ENCODE data around the gene LMO1.

Gene LMO1

DNA sequence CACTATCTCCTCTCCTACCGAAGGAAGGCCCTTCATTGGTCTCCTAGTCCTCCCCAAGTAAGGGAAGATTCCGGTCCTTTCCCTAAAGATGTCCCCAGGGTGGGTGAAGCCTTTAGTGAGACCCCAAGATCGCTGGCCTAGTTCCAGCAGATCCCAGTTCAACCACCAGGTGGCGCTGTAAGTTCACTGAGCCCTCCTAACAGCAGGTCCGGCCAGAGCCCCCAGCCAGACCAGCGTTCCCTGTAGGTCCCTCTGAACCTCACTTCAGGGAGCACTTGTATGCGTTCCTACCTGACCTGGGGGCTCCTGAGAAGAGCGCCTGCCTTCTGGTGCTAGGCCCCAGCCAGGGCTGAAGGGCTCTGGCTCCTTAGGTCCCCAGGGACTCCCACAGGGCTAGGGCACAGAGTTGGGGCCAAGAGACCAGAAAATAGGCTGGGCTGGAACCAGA, 38.1 kb downstream of the LMO1 start:
- DNase-seq (ENCODE audit: low spot score): peak; percentile 35

DNA sequence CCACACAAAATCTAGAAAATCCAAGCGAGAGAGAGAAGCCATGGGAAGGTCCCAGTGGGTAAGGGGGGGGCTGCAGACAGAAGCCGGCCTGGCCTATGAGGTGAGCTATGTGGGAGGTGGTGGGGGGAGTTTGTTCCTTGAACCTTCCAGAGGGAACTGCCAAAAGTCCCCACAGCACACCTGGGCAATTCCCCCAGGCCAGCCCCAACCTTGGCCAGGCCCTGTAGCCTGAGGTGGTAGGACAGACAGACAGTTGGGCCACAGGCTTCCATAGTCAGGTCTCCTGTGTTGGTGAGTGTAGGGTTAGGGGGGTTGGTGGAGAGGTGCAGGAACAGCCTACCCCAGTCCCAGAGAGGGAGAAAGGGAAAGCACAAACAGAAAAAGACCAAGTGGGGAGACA, 39.0 kb downstream of the LMO1 start:
- DNase-seq (ENCODE audit: low spot score): no peak

DNA sequence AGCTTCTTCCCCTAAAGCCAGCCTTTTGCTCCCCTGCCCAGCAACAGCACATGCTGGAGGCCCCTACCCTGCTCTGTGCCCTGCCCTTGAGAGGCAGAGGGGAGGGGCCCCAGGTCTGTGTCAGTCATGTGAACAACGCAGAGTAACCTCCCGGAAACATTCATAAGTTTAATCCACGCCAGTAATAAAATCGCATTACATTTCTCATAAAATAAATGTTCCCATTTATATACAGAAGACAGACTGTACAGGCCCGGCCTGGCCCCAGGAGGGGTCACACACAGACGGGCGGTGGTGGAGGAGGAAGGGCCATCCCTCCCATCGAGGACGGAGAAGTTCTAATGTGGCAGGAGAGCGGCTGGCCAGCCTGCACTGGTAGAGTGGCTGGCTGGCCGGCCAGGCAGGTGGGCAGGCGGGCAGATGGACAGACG, 39.5 kb downstream of the LMO1 start:
- no peak for DNase-seq (ENCODE audit: low spot score)

DNA sequence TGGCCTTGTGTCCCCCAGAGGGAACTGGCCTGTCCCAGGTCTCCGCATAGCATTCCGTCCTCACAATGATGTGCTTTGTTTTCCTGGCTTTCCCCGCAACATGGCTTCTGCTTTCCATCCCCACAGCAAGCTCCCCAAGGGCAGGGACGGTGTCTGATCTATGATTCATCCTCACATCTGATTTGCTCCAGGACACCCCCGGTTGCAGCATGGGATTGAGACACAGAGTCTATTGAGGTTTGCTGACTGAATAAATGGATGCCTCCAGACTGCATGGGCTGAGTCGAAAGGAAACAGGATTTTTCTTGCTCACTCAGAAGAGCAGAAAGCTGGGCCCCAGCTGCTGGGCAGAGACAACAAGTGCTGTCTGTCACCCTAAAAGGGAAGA, 40.2 kb downstream of the LMO1 start:
- no peak for DNase-seq (ENCODE audit: low spot score)

DNA sequence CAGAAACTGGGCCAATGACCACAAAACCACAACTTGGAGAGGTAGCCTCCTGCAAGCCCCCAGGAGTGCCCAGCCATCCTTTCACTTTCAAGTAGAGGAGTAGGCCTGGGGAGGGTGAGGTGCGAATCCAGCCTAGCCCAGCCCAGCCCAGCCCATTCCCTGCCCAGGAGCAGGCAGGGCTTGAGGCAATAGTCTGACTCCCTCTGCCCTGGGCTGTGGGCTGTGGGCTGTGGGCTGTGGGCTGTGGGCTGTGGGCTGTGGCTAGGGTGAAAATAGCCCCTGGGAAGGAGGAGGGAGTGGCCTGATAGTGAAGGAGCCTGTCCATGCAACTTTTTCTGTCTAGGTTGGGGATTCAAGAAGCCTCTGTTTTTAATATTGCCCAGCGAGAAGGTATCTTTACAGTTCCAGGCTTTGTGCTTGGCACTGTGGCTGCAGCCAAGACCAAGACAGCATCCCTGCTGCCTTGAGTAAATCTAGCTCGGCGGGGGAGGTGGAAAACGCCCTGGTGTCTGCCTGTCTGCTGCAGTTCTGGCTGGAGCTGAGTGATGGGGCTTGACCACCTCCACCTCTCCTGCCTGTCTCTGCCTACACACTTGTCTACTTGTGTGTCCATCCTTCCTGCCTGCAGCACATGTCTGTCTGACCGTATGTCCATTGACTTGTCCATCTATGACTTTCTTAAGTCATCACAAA, 40.7 kb downstream of the LMO1 start:
- DNase-seq (ENCODE audit: low spot score): no peak

DNA sequence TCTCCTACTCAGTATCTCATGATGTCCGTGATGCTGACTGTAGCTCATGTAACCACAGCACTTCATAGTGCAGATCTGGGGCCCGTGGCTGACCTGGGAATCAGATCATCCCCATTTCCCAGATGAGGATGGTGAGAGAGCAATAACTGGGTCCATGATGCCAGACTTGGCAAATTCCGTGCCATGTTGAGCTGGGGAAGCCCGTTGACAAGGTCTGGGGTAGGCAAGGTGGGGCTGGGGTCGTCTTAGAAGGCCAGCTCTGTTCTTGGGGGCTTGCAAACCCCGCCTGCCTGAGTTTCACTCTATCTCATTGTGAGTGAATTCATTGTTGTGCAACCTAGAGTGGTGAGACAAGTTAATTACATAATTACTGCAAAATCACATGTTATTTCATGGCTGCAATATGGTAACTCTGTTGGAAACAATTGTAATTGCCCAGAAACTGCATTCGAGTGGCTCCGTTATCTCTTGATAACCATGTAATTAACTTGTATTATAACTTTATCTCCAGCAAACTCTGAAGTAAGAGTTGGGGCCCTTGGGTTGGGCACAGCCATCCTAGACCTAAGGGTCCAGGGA, 41.7 kb downstream of the LMO1 start:
- DNase-seq (ENCODE audit: low spot score): no peak

DNA sequence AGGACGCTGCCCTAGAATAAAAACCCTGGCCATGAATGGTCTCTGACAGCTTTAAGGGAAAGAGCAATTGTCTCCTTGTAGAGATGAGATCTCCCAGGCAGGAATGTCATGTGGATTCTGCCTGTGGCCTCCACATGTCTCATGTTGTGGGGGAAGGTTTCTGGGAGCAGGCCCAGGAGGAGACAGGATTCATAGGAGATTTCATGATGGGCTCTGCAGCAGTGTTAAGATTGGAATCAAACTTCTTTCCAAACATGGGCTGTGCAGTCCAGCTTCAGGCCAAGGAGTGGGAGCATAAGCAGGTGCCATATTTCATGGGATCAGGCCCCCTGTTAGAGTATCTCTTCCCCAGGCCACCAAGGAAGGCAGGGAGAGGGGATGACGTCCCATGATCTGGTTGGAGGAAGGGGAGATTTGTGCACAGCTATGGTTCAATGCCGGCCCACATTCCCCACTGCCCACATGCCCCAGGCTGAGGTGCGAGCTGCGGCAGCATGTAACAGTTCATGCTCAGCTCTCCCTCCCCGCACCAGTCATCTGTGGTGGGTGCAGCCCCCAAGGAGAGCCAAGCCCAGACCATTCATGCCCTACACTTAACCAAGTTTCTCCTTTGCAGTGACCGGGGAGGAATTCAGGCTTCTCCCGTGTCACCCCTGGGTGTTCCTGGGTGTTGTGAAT, 42.5 kb downstream of the LMO1 start:
- no peak for DNase-seq (ENCODE audit: low spot score)

DNA sequence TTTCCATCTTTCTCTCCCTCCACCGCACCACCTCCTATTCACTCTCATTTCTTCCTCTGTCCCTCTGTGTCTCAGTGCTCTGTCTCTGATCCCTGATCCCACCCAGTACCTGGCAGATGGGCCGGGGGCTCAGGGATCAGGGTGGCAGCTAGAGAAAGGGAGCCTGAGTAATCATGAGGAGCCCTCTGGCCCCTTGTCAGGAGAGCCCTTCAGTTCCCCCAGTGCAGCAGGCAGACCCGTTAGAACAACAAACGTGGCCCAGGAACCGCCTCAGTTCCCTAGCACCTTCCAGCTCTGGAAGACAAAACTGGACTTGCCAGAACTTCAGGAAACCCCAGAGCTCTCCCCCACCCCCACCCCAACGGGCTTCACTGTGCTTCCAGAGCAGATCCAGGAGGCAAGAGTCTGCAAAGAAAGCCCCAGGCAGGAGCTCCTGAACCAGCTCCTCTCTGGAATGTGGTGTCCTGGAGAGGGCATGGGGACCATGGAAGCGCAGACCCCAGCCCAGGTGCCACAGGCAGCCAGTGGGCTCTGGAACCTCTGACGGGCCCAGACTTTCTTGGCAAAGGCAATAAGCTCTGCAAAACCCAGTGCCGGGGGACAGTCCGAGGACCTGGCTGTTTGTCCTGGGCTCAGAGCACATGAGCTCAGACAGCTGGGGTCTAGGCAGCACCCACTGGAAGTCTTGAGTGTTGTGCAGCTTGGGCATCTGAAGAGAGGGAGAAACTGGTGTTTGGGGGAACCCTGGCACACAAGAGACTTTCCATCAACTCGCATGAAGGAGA, 43.2 kb downstream of the LMO1 start:
- DNase-seq (ENCODE audit: low spot score): no peak

DNA sequence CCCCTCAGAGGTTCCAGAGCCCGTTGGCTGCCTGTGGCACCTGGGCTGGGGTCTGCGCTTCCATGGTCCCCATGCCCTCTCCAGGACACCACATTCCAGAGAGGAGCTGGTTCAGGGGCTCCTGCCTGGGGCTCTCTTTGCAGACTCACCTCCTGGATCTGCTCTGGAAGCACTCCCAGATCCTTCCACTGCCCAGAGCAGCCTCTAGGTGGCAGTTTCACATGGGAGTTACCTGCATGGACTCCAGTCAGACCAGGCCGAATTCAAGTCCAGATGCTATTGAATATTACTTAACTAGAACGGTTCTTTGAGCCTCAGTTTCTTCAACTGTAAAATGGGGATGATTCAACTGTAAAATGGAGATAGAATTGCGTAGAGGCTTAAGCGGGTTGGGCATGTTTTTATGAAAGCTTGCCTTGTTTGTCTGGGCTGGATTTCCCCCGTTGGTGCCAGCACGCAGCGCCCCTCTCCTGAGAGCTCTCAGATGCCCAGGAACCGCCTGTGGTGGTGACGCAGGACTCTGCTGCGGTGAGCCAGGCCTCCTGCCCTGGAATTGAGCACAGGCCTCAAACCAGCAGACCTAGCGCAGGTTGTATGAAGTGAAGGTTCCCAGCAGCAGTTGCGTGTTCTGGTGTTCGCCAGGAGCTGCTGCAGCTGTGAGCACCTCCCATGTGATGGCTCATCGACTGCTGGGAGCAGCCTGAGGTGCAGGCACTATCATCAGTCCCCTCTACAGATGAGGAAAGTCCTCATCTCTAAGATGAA, 44.2 kb downstream of the LMO1 start:
- DNase-seq (ENCODE audit: low spot score): peak; percentile 49

DNA sequence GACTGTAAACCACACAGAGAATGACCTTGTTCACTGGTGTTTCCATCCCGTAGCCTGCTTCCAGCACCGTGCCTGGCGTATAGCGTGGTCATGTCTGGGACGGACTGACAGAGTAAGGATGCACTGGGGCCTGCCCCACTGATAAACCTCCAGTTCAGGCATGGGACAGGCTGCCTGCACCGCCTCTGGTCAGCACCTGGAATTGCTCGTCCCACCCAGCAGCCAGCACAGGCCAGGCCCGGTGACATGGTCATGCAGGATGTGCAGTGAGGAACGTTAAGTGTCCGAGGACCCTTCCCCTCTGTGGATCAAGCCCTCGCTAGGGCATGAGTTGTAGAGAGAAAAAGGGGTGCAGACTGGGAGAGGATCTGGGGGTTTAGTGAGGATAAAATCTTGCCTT, 44.8 kb downstream of the LMO1 start:
- DNase-seq (ENCODE audit: low spot score): no peak

DNA sequence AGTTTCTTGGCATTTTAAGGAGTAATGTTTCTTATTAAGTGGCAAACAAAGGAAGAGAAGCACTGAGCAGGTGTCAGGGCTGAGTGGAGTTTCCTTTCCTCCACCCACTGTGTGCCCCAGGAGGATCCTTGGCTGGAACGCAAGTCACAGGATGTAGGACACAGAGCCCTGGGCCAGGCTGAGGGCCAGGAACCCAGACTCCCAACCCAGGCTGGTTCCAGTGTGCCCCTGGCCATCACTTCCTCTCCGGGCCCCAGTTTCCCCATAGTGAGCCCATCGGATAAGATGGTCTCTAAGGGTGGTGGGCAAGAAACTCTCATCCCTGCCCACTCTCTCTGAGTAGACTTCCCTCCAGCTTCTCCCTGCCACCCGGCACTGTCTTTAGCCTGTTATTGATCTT, 45.3 kb downstream of the LMO1 start:
- no peak for DNase-seq (ENCODE audit: low spot score)

DNA sequence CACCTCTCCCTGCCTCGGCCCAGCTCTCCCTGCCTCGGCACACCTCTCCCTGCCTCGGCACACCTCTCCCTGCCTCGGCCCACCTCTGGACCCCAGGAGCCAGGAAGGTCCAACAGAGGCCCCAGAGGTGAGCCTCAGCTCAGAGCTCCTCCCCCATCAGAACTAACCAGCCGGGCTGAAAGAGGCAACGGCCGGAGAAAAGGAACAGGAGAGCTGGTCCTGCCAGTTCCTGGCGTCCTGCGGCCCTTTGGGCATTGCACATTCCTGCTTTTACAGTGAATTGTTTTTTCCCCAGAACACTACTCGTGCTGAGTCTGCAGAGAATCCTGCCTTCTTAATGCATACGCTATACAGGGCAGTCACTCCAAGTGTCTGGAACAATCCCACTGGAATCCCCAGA, 45.8 kb downstream of the LMO1 start:
- DNase-seq (ENCODE audit: low spot score): no peak

DNA sequence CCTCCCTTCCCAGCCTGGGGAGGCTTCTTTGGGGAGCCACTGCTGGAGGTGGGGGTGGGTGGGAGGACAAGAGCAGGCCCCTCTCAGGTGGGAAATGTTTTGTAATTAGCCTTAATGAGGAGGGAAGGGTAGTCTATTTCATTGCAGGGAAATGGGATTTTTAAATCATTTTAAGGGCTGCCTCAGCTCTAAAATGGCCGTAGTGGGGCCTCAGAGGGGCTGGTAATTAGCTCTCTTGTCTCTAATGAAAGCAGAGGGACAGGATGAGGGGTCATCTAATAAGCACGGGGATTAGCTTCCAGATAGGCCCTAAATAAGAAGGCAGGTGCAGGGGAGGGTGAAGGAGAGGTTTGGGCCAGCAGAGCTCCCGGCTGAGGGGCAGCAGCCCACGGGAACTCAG, 46.5 kb downstream of the LMO1 start:
- DNase-seq (ENCODE audit: low spot score): no peak

DNA sequence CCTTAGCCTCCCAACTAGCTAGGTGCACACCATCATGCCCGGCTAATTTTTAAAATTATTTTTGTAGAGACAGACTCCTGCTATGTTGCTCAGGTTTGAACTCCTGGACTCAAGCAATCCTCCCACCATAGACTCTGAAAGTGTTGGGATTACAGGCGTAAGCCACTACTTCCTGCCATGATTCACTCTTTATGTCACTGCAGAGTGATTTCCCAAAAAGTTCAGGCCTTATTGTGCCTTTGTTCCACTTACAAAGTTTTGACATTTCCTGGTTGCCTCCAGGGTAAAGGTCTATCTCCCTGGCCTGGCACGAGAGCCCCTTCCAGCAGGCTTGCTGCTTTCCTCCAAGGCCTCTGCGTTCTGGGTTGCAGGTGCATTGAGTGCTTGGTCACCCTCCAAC, 50.3 kb downstream of the LMO1 start:
- DNase-seq (ENCODE audit: low spot score): no peak

DNA sequence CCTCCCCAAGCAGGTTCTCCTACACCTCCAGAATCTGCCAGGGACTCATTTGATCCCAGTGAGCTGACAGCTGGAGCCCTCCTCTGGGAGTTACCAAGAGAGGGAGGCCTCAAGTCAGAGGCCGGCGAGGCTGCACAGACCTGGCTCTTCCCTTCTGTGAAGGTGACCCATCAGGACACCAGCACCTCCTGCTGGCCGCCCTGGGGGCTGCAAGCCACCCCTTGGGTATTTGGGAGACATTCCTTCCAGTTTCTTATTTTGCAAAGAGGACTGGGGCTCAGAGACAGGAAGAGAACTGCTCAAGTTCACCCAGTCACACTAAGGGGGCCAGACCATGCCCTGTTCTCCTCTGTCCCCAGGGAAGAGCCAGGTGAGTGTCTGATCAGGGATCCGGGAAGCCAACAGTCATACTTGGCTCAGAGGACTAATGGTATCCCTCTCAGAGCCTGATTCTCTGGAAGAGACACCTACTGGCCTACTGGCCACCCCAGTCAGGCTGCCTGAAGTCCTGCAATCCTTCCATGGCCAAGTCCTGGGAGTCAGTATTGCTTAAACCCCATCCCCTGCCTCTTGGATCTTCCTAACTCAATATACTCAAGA, 54.4 kb downstream of the LMO1 start:
- DNase-seq (ENCODE audit: low spot score): no peak

DNA sequence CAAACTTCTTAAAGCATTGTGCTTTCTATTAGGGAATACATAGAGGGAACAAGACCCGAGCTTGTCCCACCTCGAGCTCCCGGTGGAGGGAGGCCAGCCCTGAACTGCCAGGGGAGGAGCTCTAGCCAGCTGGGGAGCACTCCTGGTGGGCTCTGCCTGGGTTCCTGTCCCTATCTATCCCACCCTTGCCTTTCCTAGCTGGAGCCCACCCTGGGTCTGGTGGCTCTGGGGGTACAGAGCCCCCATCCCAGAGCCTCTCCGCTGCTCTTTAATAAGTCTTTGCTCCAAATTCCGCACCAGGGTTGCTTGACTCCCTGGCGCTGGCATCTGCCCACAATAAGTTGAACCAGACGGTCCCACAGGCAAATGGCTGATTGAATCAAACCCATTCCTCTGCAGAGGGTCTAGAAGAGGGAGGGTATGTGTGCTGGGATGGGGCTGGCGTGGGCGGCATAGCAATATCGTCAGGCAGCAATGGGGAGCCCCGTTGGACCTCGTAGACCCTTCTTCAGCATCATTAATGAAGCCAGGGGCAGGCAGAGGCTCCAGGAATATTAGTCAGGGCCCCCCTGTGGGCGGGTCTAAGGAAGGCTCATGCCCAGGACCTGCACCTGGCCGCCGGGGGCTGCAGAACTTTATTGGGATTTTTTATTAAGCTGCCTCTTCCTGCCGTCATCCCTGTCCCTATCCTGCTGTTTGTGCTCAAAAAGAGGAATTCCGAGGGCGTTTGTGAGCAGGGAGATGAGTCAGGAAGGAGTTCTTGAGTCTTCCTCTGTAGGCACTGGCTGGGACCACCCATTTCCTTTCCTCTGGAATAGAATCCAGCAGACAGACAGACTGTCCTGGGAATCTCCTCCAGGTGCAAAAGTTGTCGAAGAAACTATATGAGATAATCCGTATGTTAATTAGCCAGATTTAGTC, 56.3 kb downstream of the LMO1 start:
- no peak for DNase-seq (ENCODE audit: low spot score)

DNA sequence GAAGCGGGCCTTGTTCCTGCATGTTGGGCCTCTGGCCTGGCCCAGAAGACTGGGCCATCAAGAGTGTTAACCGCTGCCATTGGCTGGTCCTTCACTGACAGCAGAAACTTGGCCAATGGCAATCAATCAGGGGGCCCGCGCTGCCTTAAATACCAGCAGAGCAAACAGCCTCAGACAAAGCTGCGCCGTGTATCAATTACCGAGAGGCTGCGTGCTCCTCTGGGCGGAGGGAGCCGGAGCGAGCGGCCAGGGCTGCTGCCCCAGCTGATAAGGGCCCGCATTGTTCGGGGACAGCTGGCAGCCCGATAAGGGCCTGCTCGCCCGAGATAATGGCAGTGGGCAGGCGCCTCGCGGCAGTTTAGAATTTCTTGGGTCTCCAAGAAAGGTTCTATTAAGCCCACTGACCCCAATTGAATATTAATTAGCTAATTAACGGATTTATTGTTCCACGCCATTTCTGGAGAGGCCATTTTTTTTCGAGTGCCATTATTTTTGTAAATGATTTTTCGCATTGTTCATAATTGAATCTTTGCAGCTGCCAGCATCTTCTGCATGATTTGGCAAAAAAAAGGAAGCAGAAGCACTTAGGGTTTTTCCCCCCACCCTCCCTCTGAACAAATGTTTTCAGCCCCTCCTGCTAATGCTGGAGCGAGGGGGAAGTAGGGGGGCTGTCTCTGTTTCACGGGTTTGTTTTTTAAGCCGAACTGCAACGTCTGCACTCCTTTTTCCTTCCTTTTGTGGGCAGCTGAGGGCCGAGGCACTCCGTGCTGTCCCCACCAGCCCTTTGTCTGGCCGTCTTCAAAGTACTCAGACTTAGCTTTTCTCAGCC, 57.2 kb downstream of the LMO1 start:
- DNase-seq (ENCODE audit: low spot score): no peak

DNA sequence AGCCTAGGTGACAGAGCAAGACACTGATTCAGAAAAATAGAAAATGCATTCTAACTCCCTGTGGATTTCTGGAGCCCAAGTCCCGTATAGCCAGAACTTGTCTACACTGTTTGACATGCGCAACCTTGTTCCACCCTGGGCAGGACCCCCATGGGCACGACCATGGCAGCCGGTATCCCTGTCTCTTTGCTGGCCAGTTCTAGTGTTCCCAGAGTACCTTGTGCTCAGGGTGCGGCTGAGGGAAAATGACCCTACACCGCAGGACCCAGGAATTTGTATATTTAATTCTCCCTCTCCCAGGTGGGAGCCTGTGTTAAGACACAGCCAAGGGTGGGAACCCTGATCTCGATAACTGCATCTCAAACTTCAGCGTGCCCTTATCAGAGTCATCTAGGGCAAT, 58.1 kb downstream of the LMO1 start:
- DNase-seq (ENCODE audit: low spot score): no peak

DNA sequence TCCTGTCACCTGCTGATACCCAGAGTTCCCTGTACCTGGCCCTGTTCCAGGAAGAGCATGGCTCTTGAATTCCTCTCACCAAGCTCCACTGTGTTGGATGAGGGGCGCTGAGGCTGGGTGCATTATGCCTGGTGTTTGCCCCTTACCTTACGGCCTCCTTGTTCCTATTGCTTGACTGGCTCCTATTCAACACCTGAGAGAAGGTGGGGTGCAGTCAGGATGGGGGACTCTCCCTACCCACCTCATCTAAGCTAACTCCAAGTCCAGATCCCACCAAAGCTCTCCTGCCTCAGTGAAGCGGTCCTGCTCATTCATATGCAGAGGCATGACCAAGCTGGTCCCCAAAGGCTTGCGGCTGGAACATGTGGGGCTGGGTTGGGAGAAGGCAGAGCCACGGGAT, 59.1 kb downstream of the LMO1 start:
- DNase-seq (ENCODE audit: low spot score): no peak

DNA sequence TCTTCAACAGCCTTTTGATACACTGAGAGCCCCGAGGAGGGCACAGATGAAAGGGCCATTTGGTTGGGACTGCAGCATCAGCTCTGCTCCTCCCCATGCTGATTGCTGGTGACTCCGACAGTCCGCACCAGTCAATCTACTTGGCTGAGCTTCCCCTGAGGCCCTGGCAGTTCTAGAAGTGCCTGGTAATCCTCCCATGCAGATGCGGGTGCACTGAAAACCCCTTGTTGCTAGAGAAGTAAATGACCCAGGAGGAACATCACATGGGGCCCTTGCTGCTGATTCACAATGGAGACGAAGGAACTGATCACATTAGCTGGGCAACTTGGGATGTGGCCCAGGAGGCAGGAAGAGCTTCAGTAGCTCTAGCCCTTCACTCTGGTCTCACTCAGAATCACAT, 59.7 kb downstream of the LMO1 start:
- no peak for DNase-seq (ENCODE audit: low spot score)
